ENCODE results near the gene ENDOV.
A peak's percentile ranks its signal among the peaks of the same experiment; 100 is the strongest.

ENDOV gene

DNA sequence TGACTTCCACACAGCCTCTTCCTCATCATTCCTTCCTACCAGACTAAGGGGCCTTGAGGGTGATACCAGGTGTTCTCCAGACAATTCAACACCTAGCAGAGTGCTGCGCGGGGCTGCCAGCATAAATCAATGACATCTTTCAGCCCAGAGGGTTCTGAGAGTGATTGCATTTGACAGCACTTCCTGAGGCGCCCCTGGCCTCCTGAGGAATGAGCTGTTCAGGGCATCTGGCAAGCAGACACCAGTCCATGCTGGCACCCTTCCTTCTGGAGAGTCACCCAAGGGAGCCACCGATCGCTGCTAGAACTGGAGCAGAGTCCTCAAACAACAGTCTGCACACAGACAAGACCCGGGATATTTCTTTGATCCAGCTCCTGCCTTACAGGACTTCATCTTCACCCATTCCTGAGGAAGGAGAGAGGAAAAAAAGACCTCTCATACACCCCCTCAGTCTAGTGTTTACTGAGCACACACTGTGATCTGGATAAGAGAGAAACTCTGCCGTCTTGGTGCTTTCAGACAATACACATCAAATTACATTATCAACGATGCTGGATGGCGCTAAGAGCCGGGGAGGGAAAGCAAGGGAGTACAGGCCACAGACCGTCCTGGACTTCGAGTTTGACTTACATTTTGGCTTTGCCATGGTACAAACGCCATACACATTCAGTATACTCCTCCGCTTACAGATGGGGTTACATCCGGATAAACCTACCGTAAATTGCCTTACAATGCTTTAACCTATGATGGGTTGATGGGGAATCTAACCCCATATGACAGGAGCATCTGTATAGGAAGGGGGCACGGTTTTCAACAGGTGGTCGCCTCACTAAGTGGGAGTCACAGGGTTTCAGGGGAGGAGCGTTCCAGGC, 38.4 kb downstream of the ENDOV start:
- no peak for DNase-seq

DNA sequence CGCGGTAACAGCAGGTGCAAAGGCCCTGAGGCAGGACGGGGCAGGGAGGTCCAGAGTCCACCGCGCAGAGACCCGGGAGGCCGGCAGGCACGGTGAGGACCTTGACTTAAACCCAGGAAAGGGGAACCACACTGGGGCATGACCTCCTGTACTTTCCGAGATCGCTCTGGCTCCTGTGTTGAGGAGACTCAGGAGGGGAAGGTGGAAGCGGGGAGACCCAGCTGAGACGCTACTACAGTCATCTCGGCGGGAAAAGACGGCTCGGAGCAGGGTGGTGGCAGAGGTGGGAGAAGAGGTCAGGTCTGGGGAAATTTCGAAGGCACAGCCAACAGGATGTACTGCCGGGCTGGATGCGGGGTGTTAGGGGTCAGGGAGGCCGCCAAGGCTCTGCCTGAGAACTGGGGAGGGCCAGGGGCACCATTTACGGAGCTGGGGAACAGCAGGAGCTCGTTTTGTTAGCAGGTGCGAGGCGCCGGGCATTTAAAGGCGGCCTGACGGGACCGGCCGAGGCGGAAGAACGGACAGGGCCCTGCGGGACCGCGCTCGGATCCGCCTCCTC, 39.1 kb downstream of the ENDOV start:
- no peak for DNase-seq

DNA sequence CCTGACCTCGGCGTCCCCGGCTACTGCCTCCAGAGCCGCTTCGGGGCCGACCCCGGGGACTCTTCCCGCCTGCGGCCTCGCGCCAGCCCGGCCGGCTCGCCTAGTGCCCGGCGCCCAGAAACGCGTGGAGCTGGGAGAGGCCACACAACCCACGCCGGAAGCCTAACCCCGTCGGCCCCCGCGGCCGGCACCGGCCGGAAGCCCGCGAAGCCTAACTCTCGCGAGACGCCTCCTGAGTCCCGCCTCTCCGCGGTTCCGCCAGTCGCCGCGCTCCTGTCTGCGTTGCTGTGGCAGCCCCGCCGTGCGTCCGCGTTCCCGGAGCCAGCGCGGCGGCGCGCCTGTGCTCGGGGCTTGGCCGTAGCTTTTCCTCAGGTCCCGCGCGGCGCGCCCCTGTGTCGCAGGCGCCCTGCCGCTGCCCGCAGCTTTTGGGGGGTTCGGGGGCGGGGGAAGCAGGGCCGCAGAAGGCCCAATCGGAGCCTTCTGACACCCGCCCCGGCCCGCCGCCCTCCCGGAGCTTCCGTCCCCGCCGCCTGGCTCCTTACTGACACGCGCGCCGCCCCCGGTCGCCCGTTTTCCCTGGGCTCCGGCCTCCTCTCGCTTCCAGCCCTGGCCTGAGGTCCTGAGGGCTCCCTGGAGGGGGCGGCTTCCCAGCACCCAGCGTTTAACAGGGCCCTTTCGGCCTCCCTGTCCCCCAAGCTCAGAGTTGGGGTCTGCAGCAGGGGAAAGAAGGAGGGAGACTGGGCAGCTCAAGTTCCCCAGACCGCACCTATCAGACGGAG, 39.8 kb downstream of the ENDOV start:
- peak; percentile 94 for DNase-seq

DNA sequence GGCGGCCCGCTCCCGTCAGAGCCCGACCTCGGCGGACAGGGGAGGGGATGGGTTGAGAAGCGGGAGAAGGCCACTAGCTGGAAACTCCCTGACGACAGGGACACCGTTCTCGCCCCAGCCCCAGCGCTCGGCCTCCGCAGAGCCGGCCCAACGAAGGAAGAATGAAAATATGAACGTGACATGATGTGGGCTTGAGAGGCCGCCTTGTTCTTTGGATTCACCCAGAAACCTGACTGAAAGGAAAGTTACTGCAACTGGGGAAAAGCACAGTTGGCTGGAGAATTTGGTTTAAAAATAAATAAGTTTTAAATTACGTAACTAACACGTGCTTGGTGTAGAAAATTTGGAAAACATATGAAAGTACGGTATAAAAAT, 40.4 kb downstream of the ENDOV start:
- no peak for DNase-seq

DNA sequence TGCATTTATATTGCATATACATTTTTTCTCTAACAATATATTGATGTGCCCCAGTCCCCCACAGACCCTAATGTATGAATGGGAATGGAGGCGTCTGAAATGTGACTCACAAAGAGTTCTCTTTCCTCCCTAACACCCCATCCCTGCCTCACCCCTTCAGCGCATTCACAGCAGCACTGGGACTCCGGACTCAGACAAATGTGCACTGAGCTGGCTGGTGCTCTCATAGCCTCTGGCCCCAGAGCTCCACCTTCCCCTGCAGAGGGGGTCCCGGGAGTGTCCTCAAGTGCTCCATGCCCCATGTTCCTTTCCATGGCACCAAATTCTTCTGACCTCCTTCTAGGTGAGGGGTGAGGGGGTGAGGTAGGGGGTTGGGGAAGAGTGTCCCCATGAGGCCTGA, 40.8 kb downstream of the ENDOV start:
- no peak for DNase-seq

DNA sequence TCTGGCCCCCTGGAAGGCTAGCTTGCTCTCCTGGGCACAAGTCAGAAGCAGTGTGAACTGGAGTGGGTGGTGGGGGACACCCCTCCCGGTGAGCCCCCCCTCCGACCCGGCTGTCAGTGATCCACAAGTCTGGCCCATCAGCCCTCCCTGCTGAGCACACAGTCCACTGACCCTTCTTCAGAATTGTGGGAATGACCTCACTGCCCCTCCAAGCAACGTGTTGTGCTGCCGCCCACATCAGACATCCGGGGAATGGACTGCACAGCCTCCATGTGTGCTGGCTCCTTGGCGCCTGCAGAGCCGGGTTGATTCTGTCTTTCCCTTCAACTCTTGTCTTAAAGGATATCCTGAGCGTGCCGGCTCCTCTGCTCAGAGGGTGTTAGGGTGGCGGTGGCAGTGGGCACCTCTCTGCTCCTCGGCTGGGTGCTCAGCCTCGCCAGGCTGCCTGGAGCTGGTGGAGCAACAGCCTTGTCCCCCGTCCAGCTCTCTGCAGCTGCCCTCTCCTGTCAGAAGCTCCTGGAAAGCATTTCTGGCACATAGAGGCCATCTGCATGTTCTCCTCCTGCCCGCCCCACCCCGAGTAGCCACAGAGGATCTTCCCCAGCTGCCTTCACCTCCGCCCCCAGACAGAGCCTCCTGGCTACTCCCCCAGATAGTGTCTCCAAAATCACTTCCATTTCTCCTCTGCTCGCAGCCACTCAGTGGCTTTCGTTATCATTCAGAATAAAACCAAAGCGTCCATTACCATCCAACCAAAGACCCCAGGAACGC, 41.7 kb downstream of the ENDOV start:
- no peak for DNase-seq

DNA sequence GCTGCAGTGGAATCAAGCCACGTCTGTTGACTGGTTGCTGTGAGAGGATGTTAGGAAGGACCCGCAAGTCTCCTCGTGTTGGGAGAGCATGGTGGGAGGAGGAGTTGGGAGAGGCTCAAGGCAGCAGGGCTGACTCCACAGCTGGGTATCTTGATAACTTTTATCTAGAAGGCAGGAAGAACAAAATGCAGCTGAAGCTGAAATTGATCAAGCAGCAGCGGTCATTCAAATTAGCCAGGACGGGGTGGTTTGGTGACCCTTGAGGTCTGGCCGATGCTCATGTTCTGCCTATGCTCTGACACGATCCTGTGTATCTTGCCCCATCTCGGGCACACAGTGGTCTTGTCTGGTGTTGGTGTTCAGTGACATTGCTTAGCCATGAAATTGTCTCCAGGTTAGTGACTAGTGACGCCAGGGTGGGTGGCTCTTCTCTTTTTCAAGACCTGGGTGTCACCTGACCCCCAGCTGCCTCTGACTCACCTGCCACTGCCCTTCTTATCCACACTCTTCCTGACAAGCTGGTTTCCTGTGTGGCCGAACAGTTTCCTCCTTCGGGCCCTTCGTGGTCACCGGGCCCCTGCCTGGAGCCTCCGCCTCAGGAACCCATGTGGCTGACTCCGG, 42.4 kb downstream of the ENDOV start:
- no peak for DNase-seq

DNA sequence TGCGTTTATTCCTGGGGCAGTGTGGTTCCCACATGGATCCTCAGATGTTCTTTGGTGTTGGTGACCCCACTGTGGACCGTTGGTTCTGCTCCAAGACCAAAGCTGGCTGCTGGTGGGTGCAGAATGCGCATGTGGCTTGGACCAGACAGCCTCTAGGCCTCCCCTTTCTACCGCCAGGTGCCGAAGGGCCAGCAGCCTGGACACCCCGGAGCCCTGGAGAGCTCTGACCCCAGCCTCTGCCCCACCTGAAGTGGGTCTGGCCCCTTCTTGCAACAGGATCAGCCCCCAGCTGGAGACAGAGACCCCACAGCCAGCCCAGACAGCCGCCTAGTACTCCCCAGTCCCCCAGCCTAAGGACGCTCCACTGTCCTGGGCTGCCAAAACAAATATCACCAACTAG, 43.0 kb downstream of the ENDOV start:
- DNase-seq, result no peak

DNA sequence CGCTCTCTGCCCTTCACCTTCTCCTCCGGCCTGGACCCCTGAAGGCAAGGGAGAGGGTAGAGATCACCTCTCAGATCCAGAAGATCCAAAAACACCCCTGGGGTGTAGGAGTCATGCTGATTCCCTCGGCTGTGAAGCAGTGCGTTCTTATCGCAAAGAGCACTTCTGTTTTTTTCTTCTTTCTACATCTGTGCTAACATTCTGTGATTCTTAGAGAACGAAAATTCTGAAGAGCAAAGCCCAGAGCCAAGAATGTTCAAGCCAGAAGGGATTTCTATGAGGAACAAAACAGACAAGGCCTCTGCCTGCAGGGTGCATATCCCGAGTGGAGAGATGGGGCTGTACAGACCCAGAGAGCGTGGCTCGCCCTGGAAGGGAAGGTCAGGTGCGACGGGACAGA, 44.3 kb downstream of the ENDOV start:
- no peak for DNase-seq

DNA sequence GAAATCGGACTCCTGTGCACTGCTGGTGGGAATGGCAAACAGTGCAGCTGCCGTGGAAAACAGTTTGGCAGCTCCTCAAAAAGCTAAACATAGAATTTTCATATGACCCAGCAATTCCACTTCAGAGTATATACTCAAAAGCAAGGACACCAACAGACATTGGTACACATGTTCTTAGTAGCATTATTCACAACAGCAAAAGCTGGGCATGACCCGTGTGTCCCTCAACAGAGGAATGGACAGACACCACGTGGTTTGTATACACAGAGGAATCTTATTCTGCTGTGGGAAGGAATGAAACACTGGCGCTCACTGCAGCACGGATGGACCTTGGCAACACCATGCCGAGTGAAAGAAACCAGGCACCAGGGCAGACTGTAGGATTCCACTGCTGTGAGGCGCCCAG, 45.5 kb downstream of the ENDOV start:
- DNase-seq, result no peak

DNA sequence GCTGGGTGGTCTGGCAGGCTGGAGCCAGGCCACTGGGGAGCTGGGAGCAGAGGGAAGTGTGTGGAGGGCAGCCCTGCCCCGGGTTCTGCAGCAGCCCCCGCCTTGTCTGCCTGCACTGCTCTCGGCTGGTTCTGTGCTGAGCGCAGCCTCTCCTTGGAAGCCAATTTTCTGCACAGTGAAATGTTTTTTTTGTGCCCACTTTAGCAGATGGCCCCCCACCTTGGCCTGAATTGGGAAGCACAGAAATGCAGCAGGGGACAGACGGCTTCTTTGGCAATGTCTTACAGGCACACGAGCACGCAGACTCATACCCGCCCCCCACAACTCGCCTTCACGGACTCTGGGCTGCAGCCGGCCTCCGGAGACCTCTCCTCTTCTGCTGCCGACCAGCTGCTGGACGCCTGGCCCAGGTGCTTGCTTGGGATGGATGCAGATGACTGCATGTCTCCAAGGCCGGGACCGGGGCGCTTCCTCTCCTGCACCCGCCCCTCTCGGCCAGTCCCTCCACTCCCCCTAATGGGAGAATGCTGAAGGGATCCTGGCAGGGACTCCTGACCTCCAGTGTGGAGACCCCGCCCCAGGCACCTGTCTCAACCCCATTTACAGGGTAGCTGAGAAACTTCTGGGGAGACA, 46.7 kb downstream of the ENDOV start:
- no peak for DNase-seq

DNA sequence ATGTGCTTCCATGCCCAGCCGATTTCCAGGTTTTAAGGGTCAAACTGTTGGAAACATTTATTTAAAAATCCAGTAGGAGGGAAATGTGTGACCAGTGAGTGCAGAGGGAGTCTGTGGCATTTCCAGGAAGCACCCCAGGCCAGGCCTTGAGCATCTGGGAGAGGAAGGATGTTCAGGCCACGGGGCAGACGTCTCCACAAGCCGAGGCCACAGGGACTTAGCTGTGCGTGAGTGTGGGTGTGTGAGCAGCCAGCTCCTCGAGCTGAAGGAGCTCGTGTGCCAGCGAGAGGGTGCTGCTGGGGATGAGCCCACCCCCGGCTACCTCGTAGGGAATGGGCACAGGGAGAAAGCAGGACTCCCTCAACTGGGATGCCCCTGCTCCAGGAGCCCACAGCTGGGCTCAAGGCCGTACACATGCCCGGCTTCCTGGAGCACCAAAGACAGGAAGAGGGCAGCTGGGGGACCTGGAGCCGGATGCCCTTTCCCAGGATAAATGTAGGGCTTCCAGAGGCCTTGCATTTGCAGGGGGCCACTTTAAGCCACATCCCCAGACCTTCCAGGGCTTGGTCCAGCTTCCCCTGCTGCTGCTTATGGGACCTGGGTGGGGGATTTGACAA, 48.9 kb downstream of the ENDOV start:
- no peak for DNase-seq

DNA sequence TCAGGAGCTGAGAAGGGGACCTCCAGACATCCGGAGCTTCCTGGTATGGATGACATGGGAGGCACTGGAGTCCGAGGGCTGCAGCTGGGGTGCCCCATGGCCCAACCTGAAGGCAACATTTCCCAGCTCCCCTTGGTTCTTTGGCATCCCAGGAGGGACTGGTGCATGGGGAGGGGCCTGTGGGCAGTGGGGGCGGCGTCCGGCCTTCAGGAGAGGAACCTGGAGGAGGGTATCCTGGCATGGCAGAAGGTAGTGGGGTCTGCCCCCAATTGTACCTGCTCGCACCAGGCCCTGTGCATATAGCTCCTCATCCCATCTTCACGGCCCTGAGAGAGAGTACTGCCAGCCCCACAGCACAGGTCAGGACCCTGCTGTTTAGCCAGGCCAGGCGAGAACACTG, 49.5 kb downstream of the ENDOV start:
- no peak for DNase-seq

DNA sequence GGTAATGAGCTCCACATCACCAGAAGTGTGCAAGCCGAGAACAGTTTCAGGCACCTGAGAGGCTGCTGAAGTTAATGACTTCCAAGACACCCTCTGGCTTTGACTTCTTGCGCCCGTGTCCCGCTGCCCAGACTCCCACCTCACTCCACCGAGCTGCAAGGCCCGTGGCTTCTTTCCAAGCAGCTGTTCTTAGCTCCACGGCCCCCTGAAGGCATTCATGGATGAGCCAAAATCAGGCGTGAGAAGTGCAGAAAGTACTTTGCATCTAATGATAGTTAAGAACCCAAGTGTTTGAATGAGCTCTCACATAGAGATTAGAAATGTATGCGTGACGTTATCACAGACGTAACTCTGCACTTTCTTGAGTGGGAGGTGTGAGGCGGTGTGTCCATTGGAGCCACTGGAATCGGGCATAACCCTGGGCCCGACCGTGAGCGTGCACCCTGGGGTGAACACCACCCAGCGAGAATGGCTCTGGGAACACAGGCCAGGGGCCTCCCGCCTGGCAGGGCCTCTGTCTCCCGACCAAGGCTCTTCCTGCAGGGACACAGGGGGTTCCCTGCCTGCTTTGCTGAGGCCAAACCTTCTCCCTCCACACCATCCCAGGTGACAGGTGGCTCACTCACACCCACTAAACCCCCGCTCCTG, 50.5 kb downstream of the ENDOV start:
- no peak for DNase-seq

DNA sequence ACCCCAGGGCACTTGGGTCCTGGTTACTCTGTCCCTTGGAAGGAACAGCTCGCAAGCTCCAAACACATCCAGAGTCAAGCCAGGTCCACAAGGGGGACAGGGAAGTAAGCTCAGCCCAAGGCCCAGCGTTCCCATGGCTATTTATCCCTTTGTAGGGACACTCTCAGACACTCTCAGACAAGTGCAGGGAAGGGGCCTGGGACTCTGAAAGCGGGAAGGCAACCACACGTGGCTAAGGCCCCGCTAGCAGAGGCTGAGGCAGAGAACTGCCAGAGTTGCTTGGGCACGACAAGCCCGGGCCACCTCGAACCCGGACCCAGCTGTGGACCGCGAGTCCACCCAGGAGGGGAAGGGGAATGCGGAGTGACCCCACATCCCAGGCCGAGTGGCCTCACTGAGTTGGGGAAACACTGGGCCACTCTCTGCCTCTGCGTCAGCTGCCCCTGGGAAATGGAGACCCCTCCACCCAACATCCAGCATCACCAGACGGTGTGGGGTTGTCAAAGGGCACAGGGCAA, 51.3 kb downstream of the ENDOV start:
- no peak for DNase-seq

DNA sequence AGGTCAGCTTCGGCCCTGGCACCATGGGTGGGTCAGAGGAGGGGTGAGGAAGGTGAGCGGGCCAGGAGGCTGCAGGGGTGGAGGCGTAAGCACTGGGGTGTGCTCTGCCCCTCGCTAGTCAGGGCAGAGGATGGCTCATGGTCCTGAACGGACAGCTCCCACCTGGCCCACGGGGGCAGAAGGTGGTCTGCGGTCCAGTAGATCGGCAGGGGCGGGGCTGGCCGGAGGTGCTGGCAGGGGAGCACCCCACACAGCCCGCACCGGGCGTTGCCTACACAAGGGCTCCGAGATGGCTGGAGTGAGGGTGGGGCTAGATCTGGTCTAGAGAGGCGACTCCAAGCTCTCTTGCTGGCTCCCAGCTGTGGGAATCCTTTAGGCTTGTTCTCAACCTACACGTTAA, 53.3 kb downstream of the ENDOV start:
- no peak for DNase-seq

DNA sequence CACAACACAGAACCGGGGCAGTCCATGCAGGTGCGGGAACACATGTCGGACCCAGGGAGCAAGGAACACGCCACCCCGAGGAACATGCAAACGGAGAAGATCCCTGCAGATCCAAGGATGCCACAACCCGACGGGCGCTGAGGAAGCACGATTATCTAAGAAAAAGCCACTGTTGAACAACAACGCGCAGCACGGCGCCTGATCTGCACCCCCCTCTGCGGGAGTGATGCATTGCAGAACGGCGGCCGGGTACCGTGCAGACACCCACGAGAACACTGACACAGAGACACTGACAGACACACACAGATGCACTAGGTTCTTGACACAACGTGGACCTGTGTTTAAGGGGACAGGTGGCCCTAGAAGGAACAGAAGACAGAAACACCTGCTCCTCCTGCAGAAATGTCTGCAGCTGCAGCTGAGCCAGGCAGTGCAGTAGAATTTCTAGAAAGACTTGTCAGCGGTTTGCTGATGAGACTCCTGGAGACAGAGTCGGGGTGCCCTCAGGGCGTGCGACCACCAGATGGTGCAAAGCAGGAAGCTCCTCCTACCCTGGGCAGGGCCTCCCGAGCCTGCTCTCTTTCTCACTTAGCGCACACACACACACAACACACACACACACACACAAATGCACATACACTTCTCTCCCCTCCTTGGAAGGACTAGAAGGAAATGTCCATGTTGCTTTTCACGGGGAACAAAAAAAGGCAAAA, 54.0 kb downstream of the ENDOV start:
- DNase-seq, result no peak

DNA sequence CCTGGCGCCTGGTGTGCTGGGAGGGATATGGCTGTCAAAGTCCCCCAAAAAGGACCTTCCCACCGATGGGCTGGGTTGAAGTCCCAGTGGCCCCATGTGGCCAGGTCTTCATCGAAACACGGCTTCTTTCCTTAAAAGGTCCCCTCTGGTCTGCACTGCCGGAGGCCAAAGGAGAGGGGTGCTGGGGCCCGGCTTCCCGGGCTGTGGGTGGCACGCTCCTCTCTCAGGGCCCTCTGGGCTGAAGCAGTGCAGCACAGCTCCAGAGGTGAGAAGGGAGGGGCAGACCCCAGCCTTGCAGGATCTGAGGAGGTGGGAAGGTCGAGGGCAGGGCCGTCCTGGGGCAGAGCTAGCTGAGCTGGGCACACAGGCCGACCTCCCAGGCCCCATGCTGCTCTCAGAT, 54.7 kb downstream of the ENDOV start:
- no peak for DNase-seq

DNA sequence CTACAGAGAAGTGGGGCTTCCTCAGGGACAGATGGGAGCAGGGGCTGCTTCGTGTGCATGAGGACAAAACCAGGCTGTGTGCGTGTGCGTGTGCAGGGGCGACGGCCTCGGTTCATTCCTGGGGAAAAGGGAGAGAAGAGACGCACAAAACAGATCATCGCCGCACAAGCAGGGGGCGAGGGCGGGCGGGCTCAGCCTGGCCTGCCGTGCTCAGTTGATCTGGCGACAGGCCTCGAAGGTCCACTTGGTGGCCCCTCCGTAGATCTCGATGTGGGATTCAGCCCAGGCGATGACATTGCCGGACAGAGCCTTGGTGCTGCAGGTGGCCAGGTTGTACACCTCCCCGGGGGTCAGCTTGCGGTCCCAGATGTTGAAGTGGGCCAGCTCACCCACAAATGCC, 55.6 kb downstream of the ENDOV start:
- DNase-seq, result no peak

DNA sequence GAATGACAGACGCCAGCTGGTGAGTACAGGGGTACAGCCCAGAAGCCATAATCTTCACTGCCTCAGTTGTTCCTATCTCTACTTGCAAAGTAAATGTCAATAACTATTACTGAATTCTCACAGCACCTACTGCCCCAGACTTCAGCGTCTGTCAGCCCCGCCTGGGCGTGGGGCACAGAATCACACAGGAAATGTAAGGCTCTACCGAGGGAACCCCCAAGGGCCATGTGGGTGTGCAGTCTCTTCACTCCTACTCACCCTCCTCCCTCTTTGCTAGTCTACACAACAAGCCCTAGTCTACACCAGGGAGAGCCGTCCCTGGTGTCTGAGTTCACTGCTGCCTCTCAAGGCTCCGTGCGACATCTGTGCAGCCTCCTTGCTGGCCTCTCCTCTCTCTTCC, 57.0 kb downstream of the ENDOV start:
- DNase-seq, result no peak

Data from activated CD4-positive, alpha-beta T cell treated with anti-CD3 and anti-CD28 coated beads for 1 hour (primary cell).